ENCODE measurements around the gene PLCL1.

GRCh38 chr2:198165289-198165688, 360.9 kb downstream of the PLCL1 start:
- TF ChIP-seq CTCF (IDR thresholded peaks at IDR 0.05): no peak
- TF ChIP-seq CBFB (CRISPR knock-in tag; IDR thresholded peaks at IDR 0.05; ENCODE audit: low read depth): no peak
- TF ChIP-seq ZNF219 (CRISPR knock-in tag; IDR thresholded peaks at IDR 0.05; ENCODE audit: borderline replicate concordance): no peak
- no peak for TF ChIP-seq ESRRA (CRISPR knock-in tag; IDR thresholded peaks at IDR 0.05; ENCODE audit: borderline replicate concordance)
- TF ChIP-seq TEAD4 (CRISPR knock-in tag; IDR thresholded peaks at IDR 0.05): no peak
- TF ChIP-seq USF2 (CRISPR knock-in tag; IDR thresholded peaks at IDR 0.05): no peak
- no peak for TF ChIP-seq TP53 (CRISPR knock-in tag; IDR thresholded peaks at IDR 0.05)
- TF ChIP-seq GABPB1 (CRISPR knock-in tag; IDR thresholded peaks at IDR 0.05): no peak
- TF ChIP-seq ELF4 (CRISPR knock-in tag; IDR thresholded peaks at IDR 0.05; ENCODE audit: low read depth): no peak
- no peak for TF ChIP-seq NR3C1 (CRISPR knock-in tag; conservative IDR thresholded peaks at IDR 0.05; ENCODE audit: low read depth)
- TF ChIP-seq KAT7 (CRISPR knock-in tag; IDR thresholded peaks at IDR 0.05; ENCODE audit: borderline replicate concordance): no peak

Data from WTC11 (cell line).